ENCODE results near the gene AKAP6.
"Not testable (repeated sequence)": the region's sequence is repeated elsewhere in the genome, so short reads cannot be mapped to it uniquely, and the experiment has no call there.

Gene AKAP6

GRCh38 chr14:32460267-32460666 lies 131.2 kb downstream of the AKAP6 start:
- no peaks in the 10 kb centered on the region for H4K20me1 ChIP-seq (ENCODE audit: insufficient read depth)
- no peak overlapping the region for H2AFZ ChIP-seq (ENCODE audit: low read depth)
- TF ChIP-seq CTCF (conservative IDR thresholded peaks at IDR 0.05; ENCODE audit: low read depth, low read length): no peak

GRCh38 chr14:32462553-32462952 lies 133.5 kb downstream of the AKAP6 start:
- H3K27ac ChIP-seq; H4K20me1 ChIP-seq (ENCODE audit: insufficient read depth); H2AFZ ChIP-seq (ENCODE audit: low read depth); H3K4me3 ChIP-seq (IDR thresholded peaks at IDR 0.05; ENCODE audit: insufficient read depth, low read depth, low read length); H3K27me3 ChIP-seq (ENCODE audit: insufficient read depth, low read depth); H3K4me2 ChIP-seq; H3K9ac ChIP-seq; H3K4me1 ChIP-seq (ENCODE audit: low read depth, poor library complexity, severe bottlenecking); H3K79me2 ChIP-seq (ENCODE audit: insufficient read depth, low read depth); H3K36me3 ChIP-seq (ENCODE audit: insufficient read depth): not testable (repeated sequence)

More at GRCh38 chr14:32460267-32460666, 131.2 kb downstream of the AKAP6 start:
- Histone ChIP-seq H3K4me2 (no peak overlapping the region), H3K4me1 (ENCODE audit: low read depth, poor library complexity, severe bottlenecking) (no peaks in the 10 kb centered on the region), H3K27me3 (ENCODE audit: insufficient read depth, low read depth) (no peaks in the 10 kb centered on the region), H3K4me3 (IDR thresholded peaks at IDR 0.05; ENCODE audit: insufficient read depth, low read depth, low read length) (no peak overlapping the region), H3K27ac (no peak overlapping the region), H3K36me3 (ENCODE audit: insufficient read depth) (no peaks in the 10 kb centered on the region), H3K79me2 (ENCODE audit: insufficient read depth, low read depth) (no peaks in the 10 kb centered on the region), H3K9ac (no peak overlapping the region)

GRCh38 chr14:32468955-32469354 lies 139.9 kb downstream of the AKAP6 start:
- no peaks in the 10 kb centered on the region for H4K20me1 ChIP-seq (ENCODE audit: insufficient read depth)
- H3K9ac ChIP-seq: no peak overlapping the region
- H2AFZ ChIP-seq (ENCODE audit: low read depth): no peak overlapping the region
- no peak for TF ChIP-seq CTCF (conservative IDR thresholded peaks at IDR 0.05; ENCODE audit: low read depth, low read length)
- H3K27ac ChIP-seq: no peak overlapping the region
- H3K4me1 ChIP-seq (ENCODE audit: low read depth, poor library complexity, severe bottlenecking): no peaks in the 10 kb centered on the region
- no peak overlapping the region for H3K4me3 ChIP-seq (IDR thresholded peaks at IDR 0.05; ENCODE audit: insufficient read depth, low read depth, low read length)
- no peak overlapping the region for H3K4me2 ChIP-seq
- H3K79me2 ChIP-seq (ENCODE audit: insufficient read depth, low read depth): no peaks in the 10 kb centered on the region
- no peaks in the 10 kb centered on the region for H3K27me3 ChIP-seq (ENCODE audit: insufficient read depth, low read depth)
- H3K36me3 ChIP-seq (ENCODE audit: insufficient read depth): no peaks in the 10 kb centered on the region

GRCh38 chr14:32469388-32470160 lies 140.5 kb downstream of the AKAP6 start:
- Histone ChIP-seq H4K20me1 (ENCODE audit: insufficient read depth) (no peaks in the 10 kb centered on the region), H3K27ac (no peak overlapping the region), H3K4me1 (ENCODE audit: low read depth, poor library complexity, severe bottlenecking) (no peaks in the 10 kb centered on the region), H3K9ac (no peak overlapping the region), H2AFZ (ENCODE audit: low read depth) (no peak overlapping the region), H3K36me3 (ENCODE audit: insufficient read depth) (no peaks in the 10 kb centered on the region), H3K27me3 (ENCODE audit: insufficient read depth, low read depth) (no peaks in the 10 kb centered on the region), H3K4me2 (no peak overlapping the region), H3K4me3 (IDR thresholded peaks at IDR 0.05; ENCODE audit: insufficient read depth, low read depth, low read length) (no peak overlapping the region), H3K79me2 (ENCODE audit: insufficient read depth, low read depth) (no peaks in the 10 kb centered on the region)
- peak; percentile 65 for TF ChIP-seq CTCF (conservative IDR thresholded peaks at IDR 0.05; ENCODE audit: low read depth, low read length)

- Histone ChIP-seq H3K4me2 (no peak overlapping the region), H2AFZ (ENCODE audit: low read depth) (no peak overlapping the region)
- TF ChIP-seq CTCF (conservative IDR thresholded peaks at IDR 0.05; ENCODE audit: low read depth, low read length): no peak
These were observed 141.1 kb downstream of the AKAP6 start for GRCh38 chr14:32470161-32470715.

More at GRCh38 chr14:32470161-32470715, 141.1 kb downstream of the AKAP6 start:
- Histone ChIP-seq H3K4me3 (IDR thresholded peaks at IDR 0.05; ENCODE audit: insufficient read depth, low read depth, low read length) (no peak overlapping the region), H3K4me1 (ENCODE audit: low read depth, poor library complexity, severe bottlenecking) (no peaks in the 10 kb centered on the region), H3K79me2 (ENCODE audit: insufficient read depth, low read depth) (no peaks in the 10 kb centered on the region), H4K20me1 (ENCODE audit: insufficient read depth) (no peaks in the 10 kb centered on the region), H3K9ac (no peak overlapping the region), H3K36me3 (ENCODE audit: insufficient read depth) (no peaks in the 10 kb centered on the region), H3K27me3 (ENCODE audit: insufficient read depth, low read depth) (no peaks in the 10 kb centered on the region), H3K27ac (no peak overlapping the region)

All from KMS-11 (cell line).